SK-N-SH (cell line): Measurements from ENCODE around the gene NALCN. TPM values are rescaled to one million over a fixed set of nuclear protein-coding genes. Genes with fewer than 3 reads are reported as not detected.

Experiments used
- CTCF ChIA-PET: fragments of 300-600, 350-600 bp; formaldehyde crosslinking; extraction: SDS; loops from one replicate; lab custom pipeline; 2021; lab: Yijun Ruan, JAX
- POLR2A ChIA-PET: fragments of 350-600 bp; sonication (Branson Sonifier 250); formaldehyde crosslinking; extraction: SDS; loops from one replicate; lab custom pipeline; 2020; ENCODE audit warnings: antibody characterized with exemption, inconsistent platforms; lab: Yijun Ruan, JAX
- DNase-seq: peaks from one replicate; pipeline ENCODE4 v3.0.0; 2012
- H2AFZ ChIP-seq: fragments of 200-600 bp; sonication (generic); 2 replicates; pipeline ENCODE4 v1.8.1; 2016; ENCODE audit warnings: antibody characterized with exemption, mild to moderate bottlenecking, low read depth
- H3F3A ChIP-seq: fragments of 200-600 bp; sonication (generic); replicated peaks from 2 replicates; pipeline ENCODE3; 2016; ENCODE audit warnings: antibody characterized with exemption, mild to moderate bottlenecking; ENCODE audit not compliant: insufficient read depth
- H3K27ac ChIP-seq, 2 experiments: fragments of 200-500 bp in 1 of 2; fragments of 200-600 bp in 1 of 2; sonication (Bioruptor generic) in 1 of 2; sonication (generic), shearing (Covaris generic) in 1 of 2; 2 replicates each; pipeline versions ENCODE4 v1.5.1 to v1.6.1; 2014 to 2016; ENCODE audit warnings: low read depth in 2 of 2, inconsistent platforms in 1 of 2, low read length in 1 of 2, mild to moderate bottlenecking in 1 of 2, mixed read lengths in 1 of 2
- H3K27me3 ChIP-seq: fragments of 200-600 bp; sonication (generic), shearing (Covaris generic); 2 replicates; pipeline ENCODE4 v1.6.1; 2016; ENCODE audit warnings: mixed run types; ENCODE audit not compliant: insufficient read depth
- H3K36me3 ChIP-seq, 2 experiments: fragments of 200-500 bp in 1 of 2; fragments of 200-600 bp in 1 of 2; sonication (Bioruptor generic) in 1 of 2; sonication (generic) in 1 of 2; replicated peaks in 1 of 2; 2 replicates each; pipeline versions ENCODE3 to v1.5.1; 2014 to 2016; ENCODE audit warnings: low read length in 1 of 2, mild to moderate bottlenecking in 1 of 2; ENCODE audit not compliant: insufficient read depth in 2 of 2, control insufficient read depth in 1 of 2
- H3K4me1 ChIP-seq, 2 experiments: fragments of 200-500 bp in 1 of 2; fragments of 200-600 bp in 1 of 2; sonication (Bioruptor generic) in 1 of 2; sonication (generic), shearing (Covaris generic) in 1 of 2; 2 replicates each; pipeline versions ENCODE4 v1.5.1 to v1.6.1; 2014 to 2016; ENCODE audit warnings: low read depth in 1 of 2, low read length in 1 of 2, mixed run types in 1 of 2; ENCODE audit not compliant: insufficient read depth in 2 of 2, control insufficient read depth in 1 of 2
- H3K4me2 ChIP-seq: fragments of 200-600 bp; sonication (generic), shearing (Covaris generic); 2 replicates; pipeline ENCODE4 v1.6.1; 2017; ENCODE audit warnings: mixed run types
- H3K4me3 ChIP-seq, 2 experiments: fragments of 200-500 bp in 1 of 2; fragments of 200-600 bp in 1 of 2; sonication (Bioruptor generic) in 1 of 2; sonication (generic), shearing (Covaris generic) in 1 of 2; 2 replicates each; pipeline versions ENCODE4 v1.5.1 to v1.8.1; 2014 to 2016; ENCODE audit warnings: low read depth in 2 of 2, inconsistent platforms in 1 of 2, low read length in 1 of 2, mild to moderate bottlenecking in 1 of 2, mixed read lengths in 1 of 2, moderate library complexity in 1 of 2
- H3K79me2 ChIP-seq: fragments of 200-600 bp; sonication (generic); 2 replicates; pipeline ENCODE4 v1.8.1; 2017; ENCODE audit warnings: mild to moderate bottlenecking; ENCODE audit not compliant: insufficient read depth
- H3K9ac ChIP-seq: fragments of 200-600 bp; sonication (generic); 2 replicates; pipeline ENCODE4 v1.6.1; 2017; ENCODE audit warnings: mixed run types
- H3K9me2 ChIP-seq: fragments of 200-600 bp; sonication (generic); 2 replicates; pipeline ENCODE4 v1.6.1; 2017; ENCODE audit warnings: mixed run types
- H3K9me3 ChIP-seq: fragments of 200-600 bp; sonication (generic); 2 replicates; pipeline ENCODE4 v1.6.1; 2017; ENCODE audit warnings: mixed run types, mild to moderate bottlenecking, moderate library complexity
- H4K20me1 ChIP-seq: fragments of 200-600 bp; sonication (generic); 2 replicates; pipeline ENCODE4 v1.6.1; 2017; ENCODE audit warnings: mild to moderate bottlenecking, mixed run types; ENCODE audit not compliant: insufficient read depth
- CHD2 ChIP-seq: fragments of 150-350 bp; IDR thresholded peaks from 2 replicates; pipeline ENCODE4 v1.6.1; 2018; ENCODE audit warnings: low read length; ENCODE audit not compliant: partially characterized antibody
- JUND ChIP-seq: IDR thresholded peaks from 2 replicates; pipeline ENCODE4 v1.4.0; 2012
- NFIC ChIP-seq: IDR thresholded peaks from 2 replicates; pipeline ENCODE4 v1.4.0; 2012; ENCODE audit warnings: borderline replicate concordance
- POLR2AphosphoS5 ChIP-seq: IDR thresholded peaks from 2 replicates; pipeline ENCODE4 v1.6.1; 2012; ENCODE audit warnings: low read depth, low read length
- RCOR1 ChIP-seq: fragments of 150-350 bp; IDR thresholded peaks from 2 replicates; pipeline ENCODE4 v1.6.1; 2017; ENCODE audit warnings: antibody characterized with exemption, low read length
- RFX5 ChIP-seq: IDR thresholded peaks from 2 replicates; pipeline ENCODE4 v1.6.1; 2012; ENCODE audit warnings: mild to moderate bottlenecking, improper control_type of control experiment, low read length
- SIN3A ChIP-seq: IDR thresholded peaks from 2 replicates; pipeline ENCODE4 v1.6.1; 2012; ENCODE audit warnings: low read depth, mild to moderate bottlenecking, low read length, moderate library complexity, borderline replicate concordance
- SMC3 ChIP-seq: IDR thresholded peaks from 2 replicates; pipeline ENCODE4 v1.6.1; 2012; ENCODE audit warnings: low read depth, low read length, improper control_type of control experiment
- TAF1 ChIP-seq: IDR thresholded peaks from 2 replicates; pipeline ENCODE4 v1.6.1; 2012; ENCODE audit warnings: low read depth, mild to moderate bottlenecking, low read length, moderate library complexity, borderline replicate concordance
- USF2 ChIP-seq: fragments of 150-350 bp; IDR thresholded peaks from 2 replicates; pipeline ENCODE4 v1.6.1; 2017; ENCODE audit warnings: antibody characterized with exemption, low read length, low read depth, borderline replicate concordance
- ZBTB33 ChIP-seq: IDR thresholded peaks from 2 replicates; pipeline ENCODE4 v1.4.0; 2012; ENCODE audit warnings: low read depth, borderline replicate concordance
- WGBS: methylation state at CpG from one replicate; pipeline ENCODE4 v1.1.6; 2017; ENCODE audit warnings: low lambda C conversion rate; 5-methylcytosine and 5-hydroxymethylcytosine counted together
- polyA plus RNA-seq, 3 experiments: library from polyadenylated mRNA; depleted of rRNA; stranded (reverse); fragments of >200 nt; gene quantifications; 2 replicates each; pipeline ENCODE4 v1.2.3, GENCODE V29; 2012
- TF ChIP-seq, protein P1 (sequence below): IDR thresholded peaks from 2 replicates; pipeline ENCODE4 v1.4.0; 2012; ENCODE audit warnings: low read depth
- TF ChIP-seq, protein P2 (sequence below): IDR thresholded peaks from 2 replicates; pipeline ENCODE4 v1.4.0; 2012; ENCODE audit warnings: low read depth, borderline replicate concordance
- TF ChIP-seq, protein P3 (sequence below): IDR thresholded peaks from 2 replicates; pipeline ENCODE4 v1.6.1; 2012; ENCODE audit warnings: mild to moderate bottlenecking, low read depth, low read length, moderate library complexity

NALCN gene
- polyA plus RNA-seq, 1 of the 3 experiments (the other 2 are of a cell fraction) = 3.0 TPM

- CTCF ChIA-PET = interaction anchor here (2.1 kb wide), 1 partner anchor 10 kb away, joined by 6 read pairs; no protein-coding TSS in a partner anchor
- H3K27me3 ChIP-seq = no peaks in the 10 kb centered on the region
- no peaks in the 10 kb centered on the region for H3K79me2 ChIP-seq
- no peaks in the 10 kb centered on the region for H4K20me1 ChIP-seq
- H3K4me3 ChIP-seq = no peak overlapping the region
- H3F3A ChIP-seq = no peaks in the 10 kb centered on the region
- H2AFZ ChIP-seq = no peak overlapping the region
- 71% methylated on average over 4 of the region's 5 CpGs for WGBS
- no peak for TF ChIP-seq NFIC
- H3K9ac ChIP-seq = no peak overlapping the region
- H3K4me1 ChIP-seq = no peaks in the 10 kb centered on the region; a peak in 1 of 4 replicates
- H3K36me3 ChIP-seq = no peaks in the 10 kb centered on the region
- no peak overlapping the region for H3K27ac ChIP-seq
- H3K9me2 ChIP-seq = no peaks in the 10 kb centered on the region
- no peaks in the 10 kb centered on the region for H3K9me3 ChIP-seq
- POLR2A ChIA-PET = no interaction called here
- H3K4me2 ChIP-seq = no peak overlapping the region
- DNase-seq = no peak
These were observed 403.1 kb downstream of the NALCN start for GRCh38 chr13:101013245-101013644.

DNA sequence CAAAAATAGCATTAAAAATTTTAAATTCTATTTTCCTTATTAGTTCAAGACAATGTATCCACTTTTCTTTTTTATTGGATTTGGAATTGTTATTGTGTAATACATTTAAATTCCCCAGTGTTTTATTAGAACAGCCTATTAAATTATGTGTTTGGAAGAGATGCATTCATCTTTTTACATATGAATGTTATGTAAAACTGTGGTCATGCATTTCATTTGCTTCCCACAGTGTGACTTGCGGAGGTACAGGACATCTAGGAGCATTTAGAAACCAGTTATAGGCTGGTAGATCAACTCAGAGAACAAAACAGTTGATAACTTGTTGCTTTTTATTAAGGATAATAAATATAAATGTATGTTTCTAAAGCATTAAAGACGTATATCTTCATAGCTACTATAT, 406.2 kb downstream of the NALCN start:
- WGBS = 40% methylated on average over 2 of the region's 2 CpGs
- Histone ChIP-seq H2AFZ (no peak overlapping the region), H3F3A (no peaks in the 10 kb centered on the region), H3K36me3 (no peaks in the 10 kb centered on the region), H3K4me2 (no peak overlapping the region), H3K9ac (no peak overlapping the region)
- TF ChIP-seq SMC3 (no peak), JUND (no peak), ZBTB33 (no peak), CHD2 (no peak), SIN3A (no peak), TAF1 (no peak), USF2 (no peak), POLR2AphosphoS5 (no peak), RFX5 (no peak), RCOR1 (no peak), NFIC (no peak)
- TF ChIP-seq, protein P1, sequence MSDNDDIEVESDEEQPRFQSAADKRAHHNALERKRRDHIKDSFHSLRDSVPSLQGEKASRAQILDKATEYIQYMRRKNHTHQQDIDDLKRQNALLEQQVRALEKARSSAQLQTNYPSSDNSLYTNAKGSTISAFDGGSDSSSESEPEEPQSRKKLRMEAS = no peak
- TF ChIP-seq, protein P2, sequence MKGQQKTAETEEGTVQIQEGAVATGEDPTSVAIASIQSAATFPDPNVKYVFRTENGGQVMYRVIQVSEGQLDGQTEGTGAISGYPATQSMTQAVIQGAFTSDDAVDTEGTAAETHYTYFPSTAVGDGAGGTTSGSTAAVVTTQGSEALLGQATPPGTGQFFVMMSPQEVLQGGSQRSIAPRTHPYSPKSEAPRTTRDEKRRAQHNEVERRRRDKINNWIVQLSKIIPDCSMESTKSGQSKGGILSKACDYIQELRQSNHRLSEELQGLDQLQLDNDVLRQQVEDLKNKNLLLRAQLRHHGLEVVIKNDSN = no peak
- TF ChIP-seq, protein P3, sequence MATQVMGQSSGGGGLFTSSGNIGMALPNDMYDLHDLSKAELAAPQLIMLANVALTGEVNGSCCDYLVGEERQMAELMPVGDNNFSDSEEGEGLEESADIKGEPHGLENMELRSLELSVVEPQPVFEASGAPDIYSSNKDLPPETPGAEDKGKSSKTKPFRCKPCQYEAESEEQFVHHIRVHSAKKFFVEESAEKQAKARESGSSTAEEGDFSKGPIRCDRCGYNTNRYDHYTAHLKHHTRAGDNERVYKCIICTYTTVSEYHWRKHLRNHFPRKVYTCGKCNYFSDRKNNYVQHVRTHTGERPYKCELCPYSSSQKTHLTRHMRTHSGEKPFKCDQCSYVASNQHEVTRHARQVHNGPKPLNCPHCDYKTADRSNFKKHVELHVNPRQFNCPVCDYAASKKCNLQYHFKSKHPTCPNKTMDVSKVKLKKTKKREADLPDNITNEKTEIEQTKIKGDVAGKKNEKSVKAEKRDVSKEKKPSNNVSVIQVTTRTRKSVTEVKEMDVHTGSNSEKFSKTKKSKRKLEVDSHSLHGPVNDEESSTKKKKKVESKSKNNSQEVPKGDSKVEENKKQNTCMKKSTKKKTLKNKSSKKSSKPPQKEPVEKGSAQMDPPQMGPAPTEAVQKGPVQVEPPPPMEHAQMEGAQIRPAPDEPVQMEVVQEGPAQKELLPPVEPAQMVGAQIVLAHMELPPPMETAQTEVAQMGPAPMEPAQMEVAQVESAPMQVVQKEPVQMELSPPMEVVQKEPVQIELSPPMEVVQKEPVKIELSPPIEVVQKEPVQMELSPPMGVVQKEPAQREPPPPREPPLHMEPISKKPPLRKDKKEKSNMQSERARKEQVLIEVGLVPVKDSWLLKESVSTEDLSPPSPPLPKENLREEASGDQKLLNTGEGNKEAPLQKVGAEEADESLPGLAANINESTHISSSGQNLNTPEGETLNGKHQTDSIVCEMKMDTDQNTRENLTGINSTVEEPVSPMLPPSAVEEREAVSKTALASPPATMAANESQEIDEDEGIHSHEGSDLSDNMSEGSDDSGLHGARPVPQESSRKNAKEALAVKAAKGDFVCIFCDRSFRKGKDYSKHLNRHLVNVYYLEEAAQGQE = no peak
- TF ChIP-seq, all 33 proteins: peak for 0
- no peaks in the 10 kb centered on the region for H4K20me1 ChIP-seq
- H3K9me2 ChIP-seq = no peaks in the 10 kb centered on the region
- H3K4me3 ChIP-seq = no peak overlapping the region
- H3K27ac ChIP-seq = no peak overlapping the region
- CTCF ChIA-PET = no interaction called here
- DNase-seq = no peak
- POLR2A ChIA-PET = no interaction called here
- no peaks in the 10 kb centered on the region for H3K79me2 ChIP-seq
- no peaks in the 10 kb centered on the region for H3K9me3 ChIP-seq
- H3K4me1 ChIP-seq = no peaks in the 10 kb centered on the region
- H3K27me3 ChIP-seq = no peaks in the 10 kb centered on the region
